A673 (cell line): ENCODE results near the gene TNS4.

Source experiments
- EZH2 ChIP-seq: fragments of 200-600 bp; sonication (generic); IDR thresholded peaks from 2 replicates; pipeline ENCODE4 v1.6.1; 2017; ENCODE audit warnings: borderline replicate concordance, low read depth, mild to moderate bottlenecking, mixed read lengths, antibody characterized with exemption, low read length; ENCODE audit not compliant: poor library complexity, severe bottlenecking
- TF ChIP-seq, protein P1 (sequence below): fragments of 300-800, 200-600 bp; sonication (generic); conservative IDR thresholded peaks from 2 replicates; pipeline ENCODE4 v1.5.1; 2017; ENCODE audit warnings: low read depth, mild to moderate bottlenecking, antibody characterized with exemption, low read length, moderate library complexity, mixed read lengths

GRCh38 chr17:40448639-40449261 is 52.7 kb downstream of the TNS4 start:
- TF ChIP-seq, protein P1, sequence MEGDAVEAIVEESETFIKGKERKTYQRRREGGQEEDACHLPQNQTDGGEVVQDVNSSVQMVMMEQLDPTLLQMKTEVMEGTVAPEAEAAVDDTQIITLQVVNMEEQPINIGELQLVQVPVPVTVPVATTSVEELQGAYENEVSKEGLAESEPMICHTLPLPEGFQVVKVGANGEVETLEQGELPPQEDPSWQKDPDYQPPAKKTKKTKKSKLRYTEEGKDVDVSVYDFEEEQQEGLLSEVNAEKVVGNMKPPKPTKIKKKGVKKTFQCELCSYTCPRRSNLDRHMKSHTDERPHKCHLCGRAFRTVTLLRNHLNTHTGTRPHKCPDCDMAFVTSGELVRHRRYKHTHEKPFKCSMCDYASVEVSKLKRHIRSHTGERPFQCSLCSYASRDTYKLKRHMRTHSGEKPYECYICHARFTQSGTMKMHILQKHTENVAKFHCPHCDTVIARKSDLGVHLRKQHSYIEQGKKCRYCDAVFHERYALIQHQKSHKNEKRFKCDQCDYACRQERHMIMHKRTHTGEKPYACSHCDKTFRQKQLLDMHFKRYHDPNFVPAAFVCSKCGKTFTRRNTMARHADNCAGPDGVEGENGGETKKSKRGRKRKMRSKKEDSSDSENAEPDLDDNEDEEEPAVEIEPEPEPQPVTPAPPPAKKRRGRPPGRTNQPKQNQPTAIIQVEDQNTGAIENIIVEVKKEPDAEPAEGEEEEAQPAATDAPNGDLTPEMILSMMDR: no peak
- TF ChIP-seq EZH2: no peak
